GM10248 (cell line): ENCODE measurements around the gene ITGA11.

Experiments
- CTCF ChIA-PET: fragments of 300-600 bp; sonication (Branson Sonifier 250); formaldehyde crosslinking; extraction: SDS; loops from one replicate; lab custom pipeline; 2021; ENCODE audit warnings: antibody characterized with exemption; lab: Yijun Ruan, JAX
- POLR2A ChIA-PET: fragments of 350-650 bp; sonication (Branson Sonifier 250); formaldehyde crosslinking; extraction: SDS; loops from one replicate; lab custom pipeline; 2020; ENCODE audit warnings: antibody characterized with exemption; lab: Yijun Ruan, JAX
- DNase-seq: peaks from one replicate; pipeline ENCODE4 v3.0.0; 2012; ENCODE audit errors: extremely low spot score
- TF ChIP-seq, protein P1 (sequence below): IDR thresholded peaks from 2 replicates; pipeline ENCODE4 v1.5.1; 2012; ENCODE audit warnings: mild to moderate bottlenecking, low read depth; ENCODE audit errors: extremely low read depth, missing control alignments, control extremely low read depth

Gene ITGA11

DNA sequence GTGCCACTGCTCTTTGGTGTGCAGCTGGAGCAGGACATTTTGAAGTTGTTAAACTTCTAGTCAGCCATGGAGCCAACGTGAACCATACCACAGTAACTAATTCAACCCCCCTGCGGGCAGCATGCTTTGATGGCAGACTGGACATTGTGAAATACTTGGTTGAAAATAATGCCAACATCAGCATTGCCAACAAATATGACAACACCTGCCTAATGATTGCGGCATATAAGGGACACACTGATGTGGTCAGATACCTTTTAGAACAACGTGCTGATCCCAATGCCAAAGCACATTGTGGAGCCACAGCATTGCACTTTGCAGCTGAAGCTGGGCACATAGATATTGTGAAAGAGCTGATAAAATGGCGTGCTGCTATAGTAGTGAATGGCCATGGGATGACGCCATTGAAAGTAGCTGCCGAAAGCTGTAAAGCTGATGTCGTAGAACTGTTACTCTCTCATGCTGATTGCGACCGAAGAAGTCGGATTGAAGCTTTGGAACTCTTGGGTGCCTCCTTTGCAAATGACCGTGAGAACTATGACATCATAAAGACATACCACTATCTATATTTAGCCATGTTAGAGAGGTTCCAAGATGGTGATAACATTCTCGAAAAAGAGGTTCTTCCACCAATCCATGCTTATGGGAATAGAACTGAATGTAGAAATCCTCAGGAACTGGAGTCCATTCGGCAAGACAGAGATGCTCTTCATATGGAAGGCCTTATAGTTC, 142.2 kb downstream of the ITGA11 start:
- ChIA-PET POLR2A (no interaction called here), CTCF (interaction anchor here (1.0 to 4.8 kb wide), 7 partner anchors 9 to 19 kb away, joined by 3 to 29 read pairs (median 4); partner anchors contain the start of gene FEM1B)
- no peak for DNase-seq
- TF ChIP-seq, protein P1, sequence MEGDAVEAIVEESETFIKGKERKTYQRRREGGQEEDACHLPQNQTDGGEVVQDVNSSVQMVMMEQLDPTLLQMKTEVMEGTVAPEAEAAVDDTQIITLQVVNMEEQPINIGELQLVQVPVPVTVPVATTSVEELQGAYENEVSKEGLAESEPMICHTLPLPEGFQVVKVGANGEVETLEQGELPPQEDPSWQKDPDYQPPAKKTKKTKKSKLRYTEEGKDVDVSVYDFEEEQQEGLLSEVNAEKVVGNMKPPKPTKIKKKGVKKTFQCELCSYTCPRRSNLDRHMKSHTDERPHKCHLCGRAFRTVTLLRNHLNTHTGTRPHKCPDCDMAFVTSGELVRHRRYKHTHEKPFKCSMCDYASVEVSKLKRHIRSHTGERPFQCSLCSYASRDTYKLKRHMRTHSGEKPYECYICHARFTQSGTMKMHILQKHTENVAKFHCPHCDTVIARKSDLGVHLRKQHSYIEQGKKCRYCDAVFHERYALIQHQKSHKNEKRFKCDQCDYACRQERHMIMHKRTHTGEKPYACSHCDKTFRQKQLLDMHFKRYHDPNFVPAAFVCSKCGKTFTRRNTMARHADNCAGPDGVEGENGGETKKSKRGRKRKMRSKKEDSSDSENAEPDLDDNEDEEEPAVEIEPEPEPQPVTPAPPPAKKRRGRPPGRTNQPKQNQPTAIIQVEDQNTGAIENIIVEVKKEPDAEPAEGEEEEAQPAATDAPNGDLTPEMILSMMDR = no peak

DNA sequence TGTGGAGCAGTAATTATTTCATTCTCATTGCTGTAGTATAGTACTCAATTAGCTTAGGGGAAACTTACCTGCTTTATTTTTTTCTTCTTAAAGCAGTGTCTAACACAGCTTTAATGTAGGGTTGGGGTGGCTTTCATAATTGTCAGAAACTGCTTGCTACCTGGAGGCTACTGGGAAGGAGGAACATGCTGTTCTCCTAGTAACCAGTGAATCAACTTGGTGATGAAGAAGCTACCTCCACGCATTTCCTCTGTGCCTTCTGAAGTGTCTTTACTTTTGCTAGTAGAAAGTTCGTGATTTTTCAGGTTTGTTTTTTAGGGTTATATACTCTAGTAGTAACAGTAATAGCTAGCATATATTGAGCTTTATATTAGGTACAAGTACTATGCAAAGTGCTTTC, 142.9 kb downstream of the ITGA11 start:
- ChIA-PET POLR2A (no interaction called here), CTCF (interaction anchor here (1.0 to 4.8 kb wide), 4 partner anchors 9 to 17 kb away, joined by 4 to 29 read pairs (median 8); partner anchors contain the start of gene FEM1B)
- DNase-seq = no peak
- TF ChIP-seq, protein P1 = no peak

DNA sequence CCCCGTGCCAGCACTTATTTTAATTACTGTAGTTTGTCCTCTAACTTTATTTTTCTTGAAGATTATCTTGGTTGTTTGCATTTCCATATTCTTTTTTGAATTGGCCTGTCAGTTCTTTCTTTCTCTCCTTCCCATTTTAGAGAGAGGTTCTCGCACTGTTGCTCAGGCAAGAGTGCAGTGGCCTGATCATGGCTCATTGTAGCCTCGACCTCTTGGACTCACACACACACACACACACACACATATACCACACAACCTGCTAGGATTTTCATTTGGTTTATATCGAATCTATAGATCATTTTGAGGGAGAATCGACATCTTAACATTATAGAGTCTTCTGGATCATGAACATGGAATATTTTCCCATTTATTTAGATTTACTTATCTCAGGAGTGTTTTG, 145.7 kb downstream of the ITGA11 start:
- no peak for DNase-seq
- TF ChIP-seq, protein P1 = no peak
- CTCF ChIA-PET = no interaction called here
- POLR2A ChIA-PET = no interaction called here

DNA sequence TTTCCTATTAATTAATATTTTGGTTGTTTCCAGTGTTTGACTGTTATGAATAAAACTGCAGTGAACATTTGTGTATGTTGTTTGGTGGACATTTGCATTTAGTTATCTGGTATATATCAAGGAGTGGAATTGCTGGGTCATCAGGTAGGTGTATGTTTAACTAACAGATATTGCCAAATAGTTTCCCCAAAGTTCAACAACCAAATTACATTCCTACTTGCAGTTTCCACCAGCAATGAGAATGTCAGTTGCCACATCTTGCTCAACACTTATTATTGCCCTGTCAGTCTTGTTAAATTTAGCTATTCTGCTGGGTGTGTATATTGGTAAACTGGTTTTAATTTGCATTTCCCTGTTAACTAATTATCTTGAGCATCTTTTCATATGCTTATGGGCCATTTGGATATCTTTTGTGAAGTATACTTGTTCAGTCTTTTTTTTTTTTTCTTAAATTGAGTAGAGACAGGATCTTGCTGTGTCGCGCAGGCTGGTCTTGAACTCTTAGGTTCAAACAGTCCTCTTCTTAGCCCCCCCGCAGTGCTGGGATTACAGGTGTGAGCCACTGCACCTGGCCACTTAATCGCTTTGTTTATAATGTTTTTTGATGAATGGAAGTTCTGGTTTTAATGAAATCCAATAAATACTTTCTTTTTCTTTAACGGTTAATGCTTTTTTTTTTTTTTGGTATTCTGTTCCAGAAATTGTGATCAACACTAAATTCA, 146.5 kb downstream of the ITGA11 start:
- no peak for DNase-seq
- POLR2A ChIA-PET = no interaction called here
- TF ChIP-seq, protein P1 = no peak
- CTCF ChIA-PET = no interaction called here

DNA sequence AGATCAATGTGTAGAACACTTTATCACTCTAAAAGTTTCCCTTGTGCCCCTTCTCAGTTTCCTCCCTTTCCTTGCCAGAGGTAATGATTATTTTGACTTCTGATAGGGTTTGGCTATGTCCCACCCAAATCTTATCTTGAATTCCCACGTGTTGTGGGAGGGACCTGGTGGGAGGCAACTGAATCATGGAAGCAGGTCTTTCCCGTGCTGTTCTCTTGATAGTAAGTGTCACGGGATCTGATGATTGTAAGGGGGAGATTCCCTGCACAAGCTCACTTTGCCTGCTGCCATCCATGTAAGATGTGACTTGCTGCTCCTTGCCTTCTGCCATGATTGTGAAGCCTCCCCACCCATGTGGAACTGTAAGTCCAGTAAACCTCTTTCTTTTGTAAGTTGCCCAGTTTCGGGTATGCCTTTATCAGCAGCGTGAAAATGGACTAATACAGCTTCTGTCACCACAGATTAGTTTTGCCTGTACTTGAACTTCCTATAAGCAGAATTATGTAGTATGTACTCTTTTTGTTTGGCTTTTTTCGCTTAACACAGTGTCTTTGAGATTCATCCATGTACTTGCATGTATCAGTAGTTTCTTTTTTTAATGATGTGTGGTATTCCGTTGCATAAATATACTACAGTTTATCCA, 147.2 kb downstream of the ITGA11 start:
- CTCF ChIA-PET = no interaction called here
- TF ChIP-seq, protein P1 = no peak
- POLR2A ChIA-PET = no interaction called here
- no peak for DNase-seq

DNA sequence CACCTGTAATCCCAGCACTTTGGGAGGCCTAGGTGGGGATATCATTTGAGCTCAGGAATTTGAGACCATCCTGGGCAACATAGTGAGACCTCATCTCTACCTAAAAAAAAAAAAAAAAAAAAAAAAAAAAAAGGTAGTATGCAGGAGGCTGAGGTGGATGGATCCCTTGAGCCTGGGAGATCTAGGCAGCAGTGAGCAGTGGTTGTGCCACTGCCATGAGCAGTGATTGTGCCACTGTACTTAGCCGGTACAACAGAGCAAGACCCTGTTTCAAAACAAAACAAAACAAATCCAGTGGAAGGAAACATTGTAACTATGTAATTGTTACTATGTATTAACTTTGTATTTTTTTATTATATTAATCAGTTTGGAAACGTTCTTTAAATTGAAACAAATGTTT, 148.6 kb downstream of the ITGA11 start:
- no peak for DNase-seq
- CTCF ChIA-PET = interaction anchor here (1.3 kb wide), 1 partner anchor 23 kb away, joined by 3 read pairs; no protein-coding TSS in a partner anchor
- POLR2A ChIA-PET = no interaction called here
- TF ChIP-seq, protein P1 = no peak
